Tibial nerve (tissue), 4 donors: ENCODE measurements around the gene VWA8. TPM values are rescaled to one million over a fixed set of nuclear protein-coding genes. Genes with fewer than 3 reads are reported as not detected.
A peak's percentile ranks its signal among the peaks of the same experiment; 100 is the strongest.

ENCODE experiments used
- DNase-seq, 2 donors: peaks; one replicate each; pipeline ENCODE4 v3.0.0-alpha.2; 2019; ENCODE audit warnings: low spot score in 2 of 2
- H3K27ac ChIP-seq, 4 donors: fragments of 200-600 bp; sonication (generic) in 3 of 4; one replicate each; pipeline ENCODE4 v1.5.1; 2017 to 2019; ENCODE audit warnings: mild to moderate bottlenecking in 1 of 4
- H3K27me3 ChIP-seq, 2 donors: fragments of 200-600 bp; sonication (generic) in 1 of 2; one replicate each; pipeline versions ENCODE4 v1.5.1 to v1.6.0; 2017 to 2019
- H3K36me3 ChIP-seq, 3 donors: fragments of 200-600 bp; sonication (generic); one replicate each; pipeline ENCODE4 v1.5.1; 2018 to 2019
- H3K4me1 ChIP-seq, 4 donors: fragments of 200-600 bp; sonication (generic) in 3 of 4; one replicate each; pipeline ENCODE4 v1.5.1; 2017 to 2019
- H3K4me3 ChIP-seq, 4 donors: fragments of 200-600 bp; sonication (generic) in 3 of 4; one replicate each; pipeline ENCODE4 v1.5.1; 2017 to 2019; ENCODE audit warnings: mild to moderate bottlenecking in 1 of 4, moderate library complexity in 1 of 4
- H3K9me3 ChIP-seq, 4 donors: fragments of 200-600 bp; sonication (generic) in 3 of 4; one replicate each; pipeline ENCODE4 v1.5.1; 2017 to 2019
- EP300 ChIP-seq, 2 donors: sonication (generic); formaldehyde crosslinking; IDR thresholded peaks; one replicate each; pipeline ENCODE4 v1.6.1; 2017; ENCODE audit warnings: antibody characterized with exemption in 2 of 2, mild to moderate bottlenecking in 1 of 2
- POLR2A ChIP-seq, 2 donors: fragments of 450-650 bp; IDR thresholded peaks; one replicate each; pipeline ENCODE4 v1.6.1; 2017; ENCODE audit warnings: antibody characterized with exemption in 2 of 2, mild to moderate bottlenecking in 2 of 2, moderate library complexity in 2 of 2
- WGBS, 2 donors: methylation state at CpG; one replicate each; pipeline ENCODE4 v1.1.5; 2018; 5-methylcytosine and 5-hydroxymethylcytosine counted together
- total RNA-seq, 4 donors: library from RNA; depleted of rRNA; stranded (reverse); fragments of >200 nt; gene quantifications; one replicate each; pipeline ENCODE4 v1.1.0, GENCODE V29; 2016
- TF ChIP-seq, protein P1 (sequence below), 5 experiments: fragments of 200-600 bp in 3 of 5; fragments of 450-650 bp in 2 of 5; sonication (generic) in 3 of 5; IDR thresholded peaks; one replicate each; pipeline ENCODE4 v1.5.1; 2016 to 2019; ENCODE audit warnings: antibody characterized with exemption in 5 of 5, mild to moderate bottlenecking in 3 of 5, moderate library complexity in 2 of 5

The VWA8 gene
- total RNA-seq, 4 donors from 2014 or later: 20.8 to 36.9 (median 22.4) TPM

DNA sequence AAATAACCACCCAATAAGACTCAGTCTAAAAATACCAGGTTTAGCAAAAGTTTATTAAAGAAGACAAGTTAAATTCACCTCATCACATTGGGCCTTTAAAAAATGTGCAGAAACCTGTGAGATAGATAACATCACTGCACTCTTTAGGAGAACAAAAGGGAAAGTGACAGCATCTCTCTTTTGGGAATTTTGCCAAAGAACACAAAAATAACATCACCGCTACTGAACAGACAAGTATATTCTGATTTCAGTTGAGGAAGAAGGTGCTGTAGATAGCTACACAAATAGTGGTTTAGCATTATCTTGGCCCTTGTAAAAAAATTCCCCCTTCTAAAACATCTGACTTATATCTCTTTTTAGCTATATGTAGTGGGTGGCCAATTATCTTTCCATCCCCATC is 244.7 kb downstream of the VWA8 start:
- DNase-seq: no peak
- H3K4me1 ChIP-seq: no peaks in the 10 kb centered on the region
- TF ChIP-seq, protein P1, sequence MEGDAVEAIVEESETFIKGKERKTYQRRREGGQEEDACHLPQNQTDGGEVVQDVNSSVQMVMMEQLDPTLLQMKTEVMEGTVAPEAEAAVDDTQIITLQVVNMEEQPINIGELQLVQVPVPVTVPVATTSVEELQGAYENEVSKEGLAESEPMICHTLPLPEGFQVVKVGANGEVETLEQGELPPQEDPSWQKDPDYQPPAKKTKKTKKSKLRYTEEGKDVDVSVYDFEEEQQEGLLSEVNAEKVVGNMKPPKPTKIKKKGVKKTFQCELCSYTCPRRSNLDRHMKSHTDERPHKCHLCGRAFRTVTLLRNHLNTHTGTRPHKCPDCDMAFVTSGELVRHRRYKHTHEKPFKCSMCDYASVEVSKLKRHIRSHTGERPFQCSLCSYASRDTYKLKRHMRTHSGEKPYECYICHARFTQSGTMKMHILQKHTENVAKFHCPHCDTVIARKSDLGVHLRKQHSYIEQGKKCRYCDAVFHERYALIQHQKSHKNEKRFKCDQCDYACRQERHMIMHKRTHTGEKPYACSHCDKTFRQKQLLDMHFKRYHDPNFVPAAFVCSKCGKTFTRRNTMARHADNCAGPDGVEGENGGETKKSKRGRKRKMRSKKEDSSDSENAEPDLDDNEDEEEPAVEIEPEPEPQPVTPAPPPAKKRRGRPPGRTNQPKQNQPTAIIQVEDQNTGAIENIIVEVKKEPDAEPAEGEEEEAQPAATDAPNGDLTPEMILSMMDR (IDR thresholded peaks at IDR 0.05): no peak
- TF ChIP-seq EP300 (IDR thresholded peaks at IDR 0.05) (no peak), POLR2A (IDR thresholded peaks at IDR 0.05) (no peak)
- WGBS, 2 donors: 80 to 88% methylated on average over 1 of the region's 1 CpG
- peaks cover 0 to 8% (median 0%) of the 10 kb centered on the region in 3 donors for H3K36me3 ChIP-seq
- no peaks in the 10 kb centered on the region for H3K9me3 ChIP-seq
- no peaks in the 10 kb centered on the region for H3K27me3 ChIP-seq
- H3K27ac ChIP-seq: no peak overlapping the region
- H3K4me3 ChIP-seq: no peak overlapping the region

DNA sequence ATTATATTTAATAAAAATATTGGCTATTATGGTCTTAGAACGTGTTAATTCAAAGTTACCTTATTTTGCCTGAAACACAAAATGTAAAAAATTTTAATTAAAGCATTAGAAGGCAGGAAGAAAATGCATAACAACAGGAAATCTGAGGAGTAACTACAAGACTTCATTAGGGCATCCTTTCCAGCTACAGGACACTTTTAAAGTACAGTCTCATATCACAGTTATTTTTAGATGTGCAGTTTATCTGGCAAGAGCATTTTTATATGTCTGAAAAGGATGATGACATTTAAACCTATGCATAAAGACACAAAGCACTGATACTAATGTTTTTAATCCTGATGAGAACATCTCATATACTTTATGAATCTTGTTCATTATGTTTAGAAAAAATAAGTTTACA is 247.5 kb downstream of the VWA8 start:
- TF ChIP-seq POLR2A (IDR thresholded peaks at IDR 0.05) (no peak), EP300 (IDR thresholded peaks at IDR 0.05) (no peak)
- TF ChIP-seq, protein P1 (IDR thresholded peaks at IDR 0.05): no peak
- Histone ChIP-seq H3K9me3 (no peaks in the 10 kb centered on the region), H3K27ac (no peak overlapping the region), H3K4me1 (peaks cover 0 to 15% (median 0%) of the 10 kb centered on the region in 4 donors), H3K27me3 (no peaks in the 10 kb centered on the region), H3K4me3 (no peak overlapping the region), H3K36me3 (no peaks in the 10 kb centered on the region)
- 74 to 91% methylated on average over 1 of the region's 1 CpG for WGBS, 2 donors
- DNase-seq: no peak

GRCh38 chr13:41710771-41711170 is 250.1 kb downstream of the VWA8 start:
- no peak overlapping the region for H3K27ac ChIP-seq
- H3K4me1 ChIP-seq: peaks cover 0 to 42% (median 5%) of the 10 kb centered on the region in 4 donors
- H3K4me3 ChIP-seq: no peak overlapping the region
- WGBS, 2 donors: 67 to 74% methylated on average over 2 of the region's 2 CpGs
- no peaks in the 10 kb centered on the region for H3K27me3 ChIP-seq
- no peak for DNase-seq
- H3K36me3 ChIP-seq: no peaks in the 10 kb centered on the region
- no peaks in the 10 kb centered on the region for H3K9me3 ChIP-seq
- TF ChIP-seq EP300 (IDR thresholded peaks at IDR 0.05) (no peak), POLR2A (IDR thresholded peaks at IDR 0.05) (no peak)
- TF ChIP-seq, protein P1 (IDR thresholded peaks at IDR 0.05): no peak

DNA sequence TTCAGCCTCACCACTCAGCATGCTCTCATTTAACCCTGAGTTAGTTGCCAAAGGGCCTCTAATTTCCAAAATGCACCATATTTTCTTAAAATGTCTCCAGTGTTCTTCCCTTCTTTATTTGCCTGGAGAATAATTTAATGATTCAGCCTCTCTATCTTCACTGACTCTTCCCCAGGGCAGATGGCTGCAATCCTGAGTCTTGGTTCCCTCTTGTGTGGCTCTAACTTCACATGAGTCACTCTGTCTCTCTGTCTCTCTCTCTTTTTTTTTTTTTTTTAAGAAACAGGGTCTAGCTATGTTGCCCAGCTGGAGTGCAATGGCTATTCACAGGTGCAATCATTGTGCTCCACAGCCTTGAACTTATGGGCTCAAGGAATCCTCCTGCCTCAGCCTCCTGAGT is 251.4 kb downstream of the VWA8 start:
- H3K4me1 ChIP-seq: peaks cover 0 to 42% (median 6%) of the 10 kb centered on the region in 4 donors
- no peak overlapping the region for H3K27ac ChIP-seq
- no peak for TF ChIP-seq EP300 (IDR thresholded peaks at IDR 0.05)
- TF ChIP-seq, protein P1 (IDR thresholded peaks at IDR 0.05): no peak
- no peak for TF ChIP-seq POLR2A (IDR thresholded peaks at IDR 0.05)
- no peak for DNase-seq
- H3K4me3 ChIP-seq: no peak overlapping the region
- H3K36me3 ChIP-seq: no peaks in the 10 kb centered on the region
- H3K9me3 ChIP-seq: no peaks in the 10 kb centered on the region
- H3K27me3 ChIP-seq: no peaks in the 10 kb centered on the region

DNA sequence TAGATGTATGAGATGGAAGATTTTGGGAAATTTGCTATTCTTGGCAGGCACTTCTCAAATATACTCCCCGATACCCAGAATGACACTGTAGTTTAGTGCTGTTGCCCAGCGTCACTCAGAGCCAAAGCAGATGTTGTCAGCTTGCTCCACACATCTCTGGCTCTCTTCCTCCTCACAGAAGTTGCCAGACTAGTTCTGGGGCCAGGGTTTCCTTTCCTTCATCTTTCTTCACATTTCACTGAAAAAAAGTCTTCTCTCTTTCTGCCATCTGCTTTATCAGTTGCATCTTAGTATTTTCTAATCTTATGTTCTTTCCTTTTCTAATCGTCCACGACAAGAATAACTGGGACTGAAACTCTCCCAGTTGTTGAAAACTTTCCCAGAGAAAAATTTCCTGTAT is 252.2 kb downstream of the VWA8 start:
- TF ChIP-seq POLR2A (IDR thresholded peaks at IDR 0.05) (no peak), EP300 (IDR thresholded peaks at IDR 0.05) (no peak)
- TF ChIP-seq, protein P1 (IDR thresholded peaks at IDR 0.05): no peak
- Histone ChIP-seq H3K4me1 (peaks cover 0 to 42% (median 6%) of the 10 kb centered on the region in 4 donors), H3K27ac (no peak overlapping the region), H3K9me3 (no peaks in the 10 kb centered on the region), H3K36me3 (no peaks in the 10 kb centered on the region), H3K27me3 (no peaks in the 10 kb centered on the region), H3K4me3 (no peak overlapping the region)
- WGBS, 2 donors: 49 to 61% methylated on average over 4 of the region's 4 CpGs
- DNase-seq: peak in 1 of 2 donors; percentile 19
